ENCODE data around the gene KCNC4. TPM values are rescaled to one million over a fixed set of nuclear protein-coding genes. Genes with fewer than 3 reads are reported as not detected.

Gene KCNC4
- total and polyA plus RNA-seq, 2 of the 4 experiments (the other 2 are of a cell fraction), result 0.18 to 2.3 TPM

- Histone ChIP-seq H2BK120ac (ENCODE audit: low read depth, low read length) (no peak overlapping the region), H3K79me1 (ENCODE audit: low read depth in 1 of 2, low read length in 2 of 2) (no peaks in the 10 kb centered on the region), H3K27ac (ENCODE audit: insufficient read depth, low read length) (no peak overlapping the region), H2AK9ac (replicated peaks; ENCODE audit: low read depth, low read length, poor library complexity) (no peak overlapping the region), H2AK5ac (ENCODE audit: low read depth, low read length) (no peak overlapping the region), H3K9me3 (ENCODE audit: control insufficient read depth, insufficient read depth, low read length) (no peaks in the 10 kb centered on the region), H3K4me1 (ENCODE audit: control insufficient read depth, insufficient read depth, low read length) (no peaks in the 10 kb centered on the region), H4K91ac (ENCODE audit: insufficient read depth, low read depth, low read length) (no peak overlapping the region), H3K27me3 (ENCODE audit: control insufficient read depth, insufficient read depth, low read length) (peaks cover 48% of the 10 kb centered on the region), H3K4ac (ENCODE audit: low read depth, low read length) (no peak overlapping the region), H3K9ac (ENCODE audit: low read depth, low read length) (no peak overlapping the region), H3K4me2 (ENCODE audit: low read depth, low read length) (no peak overlapping the region), H3K4me3 (ENCODE audit: insufficient read depth, low read depth, low read length) (no peak overlapping the region), H4K8ac (ENCODE audit: low read depth in 2 of 2, low read length in 2 of 2) (no peak overlapping the region), H4K20me1 (ENCODE audit: insufficient read depth, low read length) (peaks cover 3% of the 10 kb centered on the region; the same call in 1 of the 2 replicates), H2BK5ac (ENCODE audit: low read depth, low read length, poor library complexity, severe bottlenecking) (no peak overlapping the region), H2AFZ (replicated peaks; ENCODE audit: low read length, poor library complexity) (no peak overlapping the region), H3K36me3 (ENCODE audit: control insufficient read depth, insufficient read depth, low read length) (no peaks in the 10 kb centered on the region), H3K23ac (ENCODE audit: low read depth, low read length) (no peak overlapping the region), H4K5ac (ENCODE audit: low read depth, low read length) (no peak overlapping the region), H3K14ac (replicated peaks; ENCODE audit: low read depth, low read length) (no peak overlapping the region), H3K56ac (ENCODE audit: extremely low read depth, insufficient read depth, low read length) (no peak overlapping the region), H3K18ac (ENCODE audit: low read depth, low read length) (no peak overlapping the region), H2BK20ac (ENCODE audit: low read depth, low read length) (no peak overlapping the region), H3K9me1 (ENCODE audit: insufficient read depth, low read length) (no peaks in the 10 kb centered on the region), H2BK15ac (ENCODE audit: low read depth, low read length) (no peak overlapping the region)
- DNase-seq, result no peak
- no CpG with 5 or more reads among the region's 6 CpGs for WGBS, 2 experiments (ENCODE audit: extremely low coverage in 2 of 2, insufficient read length in 1 of 2)
- CTCF ChIA-PET, result no interaction called here
- POLR2A ChIA-PET (ENCODE audit: unreplicated experiment), result no interaction called here
- dilution Hi-C loops (cut with HindIII; ENCODE audit: low sequenced_read_pairs, unreplicated experiment), result no loop called here
- in situ Hi-C loops (cut with MboI; ENCODE audit: low sequenced_read_pairs), result no loop called here
- ATAC-seq (ENCODE audit: low read depth), result no peak
- no peak for TF ChIP-seq BHLHE40 (IDR thresholded peaks at IDR 0.05; ENCODE audit: low read depth, low read length)
- TF ChIP-seq ELK1 (IDR thresholded peaks at IDR 0.05; ENCODE audit: borderline replicate concordance, low read depth, low read length), result no peak
- TF ChIP-seq RCOR1 (IDR thresholded peaks at IDR 0.05; ENCODE audit: insufficient replicate concordance, low read length), result no peak
- TF ChIP-seq MAZ (IDR thresholded peaks at IDR 0.05; ENCODE audit: borderline replicate concordance, low read depth, low read length), result no peak
- no peak for TF ChIP-seq RAD21 (IDR thresholded peaks at IDR 0.05; ENCODE audit: low read length)
- TF ChIP-seq USF2 (IDR thresholded peaks at IDR 0.05; ENCODE audit: low read depth, low read length), result no peak
- no peak for TF ChIP-seq FOS (IDR thresholded peaks at IDR 0.05; ENCODE audit: low read depth, low read length)
- TF ChIP-seq CHD1 (IDR thresholded peaks at IDR 0.05; ENCODE audit: low read depth, low read length), result no peak
- no peak for TF ChIP-seq SMC3 (IDR thresholded peaks at IDR 0.05; ENCODE audit: low read depth, low read length)
- no peak for TF ChIP-seq MAFK (IDR thresholded peaks at IDR 0.05; ENCODE audit: low read depth, low read length)
- no peak for TF ChIP-seq MXI1 (IDR thresholded peaks at IDR 0.05; ENCODE audit: borderline replicate concordance, low read depth, low read length)
- TF ChIP-seq NFE2L2 (IDR thresholded peaks at IDR 0.05; ENCODE audit: low read depth, low read length), result no peak
- TF ChIP-seq, protein P1, sequence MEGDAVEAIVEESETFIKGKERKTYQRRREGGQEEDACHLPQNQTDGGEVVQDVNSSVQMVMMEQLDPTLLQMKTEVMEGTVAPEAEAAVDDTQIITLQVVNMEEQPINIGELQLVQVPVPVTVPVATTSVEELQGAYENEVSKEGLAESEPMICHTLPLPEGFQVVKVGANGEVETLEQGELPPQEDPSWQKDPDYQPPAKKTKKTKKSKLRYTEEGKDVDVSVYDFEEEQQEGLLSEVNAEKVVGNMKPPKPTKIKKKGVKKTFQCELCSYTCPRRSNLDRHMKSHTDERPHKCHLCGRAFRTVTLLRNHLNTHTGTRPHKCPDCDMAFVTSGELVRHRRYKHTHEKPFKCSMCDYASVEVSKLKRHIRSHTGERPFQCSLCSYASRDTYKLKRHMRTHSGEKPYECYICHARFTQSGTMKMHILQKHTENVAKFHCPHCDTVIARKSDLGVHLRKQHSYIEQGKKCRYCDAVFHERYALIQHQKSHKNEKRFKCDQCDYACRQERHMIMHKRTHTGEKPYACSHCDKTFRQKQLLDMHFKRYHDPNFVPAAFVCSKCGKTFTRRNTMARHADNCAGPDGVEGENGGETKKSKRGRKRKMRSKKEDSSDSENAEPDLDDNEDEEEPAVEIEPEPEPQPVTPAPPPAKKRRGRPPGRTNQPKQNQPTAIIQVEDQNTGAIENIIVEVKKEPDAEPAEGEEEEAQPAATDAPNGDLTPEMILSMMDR (conservative IDR thresholded peaks at IDR 0.05; ENCODE audit: low read depth, low read length), result no peak
- TF ChIP-seq CEBPB (IDR thresholded peaks at IDR 0.05; ENCODE audit: low read depth, low read length), result no peak
- TF ChIP-seq POLR2A (IDR thresholded peaks at IDR 0.05; ENCODE audit: low read depth, low read length), result no peak
- no peak for TF ChIP-seq RFX5 (IDR thresholded peaks at IDR 0.05; ENCODE audit: low read depth, low read length)
- BruUV-seq (replicated peaks), result no TSS peak
- intact Hi-C loops (cut with micrococcal nuclease), result no loop called here
These were observed 6.8 kb downstream of the KCNC4 start for GRCh38 chr1:110216844-110217444.
